Adrenal gland (tissue), 12 donors: ENCODE results near the gene CEP89. TPM values are rescaled to one million over a fixed set of nuclear protein-coding genes. Genes with fewer than 3 reads are reported as not detected.

Source experiments
- DNase-seq, 7 donors: peaks; one replicate each; pipeline ENCODE4 v3.0.0-alpha.2; 2019 to 2020
- H3K27ac ChIP-seq, 5 donors: fragments of 200-600 bp; sonication (generic) in 4 of 5; 1 replicate in 3 of 5; 2 replicates in 2 of 5; pipeline versions ENCODE4 v1.5.1 to v1.8.0; 2016 to 2020; ENCODE audit warnings: mild to moderate bottlenecking in 1 of 5
- H3K27me3 ChIP-seq: fragments of 200-600 bp; 2 replicates; pipeline ENCODE4 v1.8.0; 2021
- H3K36me3 ChIP-seq, 2 donors: fragments of 200-600 bp; replicated peaks in 1 of 2; 1 replicate in 1 of 2; 2 replicates in 1 of 2; pipeline versions ENCODE4 v1.5.1 to v1.8.0; 2018 to 2022
- H3K4me1 ChIP-seq, 2 donors: fragments of 200-600 bp; replicated peaks in 1 of 2; 1 replicate in 1 of 2; 2 replicates in 1 of 2; pipeline versions ENCODE4 v1.5.1 to v1.8.0; 2018 to 2021
- H3K4me3 ChIP-seq, 4 donors: fragments of 200-600 bp; sonication (generic) in 3 of 4; one replicate each; pipeline ENCODE4 v1.5.1; 2016 to 2018
- H3K9me3 ChIP-seq, 3 donors: fragments of 200-600 bp; sonication (generic) in 1 of 3; replicated peaks in 1 of 3; 1 replicate in 2 of 3; 2 replicates in 1 of 3; pipeline versions ENCODE4 v1.5.1 to v1.8.0; 2016 to 2021
- CTCF ChIP-seq, 6 experiments: fragments of 450-650 bp in 4 of 6; fragments of 200-600 bp in 2 of 6; sonication (generic) in 1 of 6; IDR thresholded peaks; 1 replicate in 5 of 6; 2 replicates in 1 of 6; pipeline versions ENCODE4 v1.5.1 to v1.8.0; 2016 to 2021; ENCODE audit warnings: antibody characterized with exemption in 6 of 6, mild to moderate bottlenecking in 2 of 6, moderate library complexity in 1 of 6
- POLR2A ChIP-seq, 2 donors: fragments of 450-650 bp; IDR thresholded peaks; one replicate each; pipeline ENCODE4 v1.6.1; 2017; ENCODE audit warnings: antibody characterized with exemption in 2 of 2, mild to moderate bottlenecking in 2 of 2, moderate library complexity in 1 of 2
- WGBS, 4 donors: extraction: QIAGEN DNeasy Blood & Tissue Kit in 2 of 4; methylation state at CpG; one replicate each; pipeline versions ENCODE4 v1.1.5 to v1.1.7; 2013 to 2017; 5-methylcytosine and 5-hydroxymethylcytosine counted together
- intact Hi-C, 2 donors: fragments of 100-400 bp; cut with DNase I; formaldehyde crosslinking; loops; one replicate each; pipeline versions ENCODE4 v1.14.1 to v1.15.0; 2022 to 2023
- polyA plus RNA-seq, 3 donors: library from polyadenylated mRNA; stranded (reverse); fragments of 200-250 nt in 2 of 3; fragments of 350-450 nt in 1 of 3; fragmentation: Illumina TruSeq in 1 of 3; extraction: RNeasy Lipid Tissue Mini Kit (QIAGEN cat#74804) in 1 of 3; gene quantifications; one replicate each; pipeline ENCODE4 v1.2.3, GENCODE V29; 2013 to 2014
- small RNA-seq, 2 donors: library from RNA; depleted of rRNA; stranded (forward); fragments of <200 nt; gene quantifications; one replicate each; pipeline ENCODE3, GENCODE V24; 2016
- total RNA-seq, 9 donors: library from RNA; depleted of rRNA in 4 of 9; stranded (reverse); fragments of >200 nt in 4 of 9; fragments of 120-200 nt in 1 of 9; fragmentation: NEBNext Ultra II Directional in 1 of 9; extraction: Animal tissue kit (Norgen Biotek cat#: 25700) in 1 of 9; gene quantifications; one replicate each; pipeline versions ENCODE4 v1.1.0 to v1.2.4, GENCODE V29; 2013 to 2023
- donor health status: healthy with polysubstance abuse.
- donor health status: Bipolar disorder and iron deficiency.
- donor health status: DM: yes; HTN: yes; CAD: no.
- donor health status: DM: no; HTN: no; CAD: no.
- donor health status: DM: no; HTN: no; CAD: no.
- donor health status: DM: yes; HTN: yes; CAD: no.

The CEP89 gene
- total and polyA plus RNA-seq, 12 donors, result 9.2 to 20.1 (median 13.9) TPM

DNA sequence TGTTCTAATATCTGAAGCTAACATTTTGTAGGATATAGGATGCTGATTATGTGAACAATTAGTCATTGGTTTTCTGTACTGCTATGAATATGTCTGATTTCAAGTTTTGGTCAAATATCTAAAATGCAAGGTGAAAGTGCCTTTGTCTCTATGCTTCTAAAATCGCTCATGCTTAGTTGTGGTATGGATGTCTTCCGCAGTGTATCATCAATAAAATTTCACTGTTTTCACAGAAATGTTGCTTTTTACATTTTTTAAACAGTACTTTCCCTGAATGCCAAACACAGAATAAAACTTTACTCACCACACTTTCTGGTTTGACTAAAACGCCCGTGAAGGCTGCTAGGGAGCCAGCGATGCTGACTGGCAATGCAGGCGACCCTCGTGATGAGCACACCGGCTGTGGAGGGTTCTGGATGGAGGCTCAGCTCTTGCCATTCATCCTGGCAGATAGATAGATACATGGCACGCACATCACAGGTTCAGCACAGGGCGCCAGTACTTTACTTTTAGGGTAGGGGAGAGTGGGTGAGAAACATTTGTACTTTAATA lies 142.3 kb downstream of the CEP89 start:
- TF ChIP-seq POLR2A (IDR thresholded peaks at IDR 0.05), result no peak
- no peak for TF ChIP-seq CTCF (IDR thresholded peaks at IDR 0.05)
- H3K4me1 ChIP-seq, result no peaks in the 10 kb centered on the region
- intact Hi-C loops, result no loop called here
- WGBS, 4 donors, result 93 to 98% (median 95%) methylated on average over 10 of the region's 10 CpGs
- no peak overlapping the region for H3K4me3 ChIP-seq
- H3K27me3 ChIP-seq, result no peaks in the 10 kb centered on the region
- DNase-seq, result no peak
- no peaks in the 10 kb centered on the region for H3K9me3 ChIP-seq
- H3K27ac ChIP-seq, result no peak overlapping the region
- H3K36me3 ChIP-seq, result no peaks in the 10 kb centered on the region

GRCh38 chr19:32828643-32829344 lies 143.0 kb downstream of the CEP89 start:
- no peak for TF ChIP-seq CTCF (IDR thresholded peaks at IDR 0.05)
- TF ChIP-seq POLR2A (IDR thresholded peaks at IDR 0.05), result no peak
- Histone ChIP-seq H3K4me3 (no peak overlapping the region), H3K27me3 (no peaks in the 10 kb centered on the region), H3K9me3 (no peaks in the 10 kb centered on the region), H3K4me1 (no peaks in the 10 kb centered on the region), H3K36me3 (no peaks in the 10 kb centered on the region), H3K27ac (no peak overlapping the region)
- intact Hi-C loops, result no loop called here
- peak in 1 of 7 donors; percentile 6 for DNase-seq
- WGBS, 4 donors, result 92 to 97% (median 95%) methylated on average over 9 to 15 of the region's 15 CpGs

- DNase-seq, result peak in 1 of 7 donors; percentile 5
- Histone ChIP-seq H3K4me1 (no peaks in the 10 kb centered on the region), H3K27ac (no peak overlapping the region), H3K9me3 (no peaks in the 10 kb centered on the region), H3K36me3 (no peaks in the 10 kb centered on the region), H3K4me3 (no peak overlapping the region), H3K27me3 (no peaks in the 10 kb centered on the region)
- intact Hi-C loops, result no loop called here
- WGBS, 4 donors, result 93 to 98% (median 95%) methylated on average over 3 to 4 of the region's 4 CpGs
- TF ChIP-seq POLR2A (IDR thresholded peaks at IDR 0.05) (no peak), CTCF (IDR thresholded peaks at IDR 0.05) (no peak)
Measured at GRCh38 chr19:32828139-32828538, 143.6 kb downstream of the CEP89 start.

Small RNAs within 50 kb of the gene (small RNA-seq; reads per million reads assigned to genes)
- gene RN7SKP22, result 0 reads per million in 2 donors

Other genes with a start within 250 kb of the CEP89 start
- under 1 TPM in 4 of 9 donors, not detected in 5; 0.21 to 0.50 (median 0.39) TPM for gene SLC7A9, start 102.2 kb downstream of the CEP89 start, total RNA-seq
- under 1 TPM; 0.11 to 0.51 (median 0.48) TPM for gene SLC7A9, start 102.2 kb downstream of the CEP89 start, polyA plus RNA-seq
- 1 to 10 TPM; 1.2 to 4.9 (median 2.8) TPM for gene FAAP24, start 284 bp upstream of the CEP89 start, total RNA-seq
- gene FAAP24, start 284 bp upstream of the CEP89 start, polyA plus RNA-seq, result 1 to 10 TPM in 2 of 3 donors, under 1 TPM in 1; 0.51 to 1.3 (median 1.1) TPM
- 1 to 10 TPM in 5 of 9 donors, under 1 TPM in 3, not detected in 1; 0.52 to 1.3 (median 1.0) TPM for gene RHPN2, start 92.9 kb upstream of the CEP89 start, total RNA-seq
- 1 to 10 TPM in 1 of 3 donors, under 1 TPM in 2; 0.54 to 1.3 (median 0.72) TPM for gene RHPN2, start 92.9 kb upstream of the CEP89 start, polyA plus RNA-seq
- gene GPATCH1, start 109.2 kb upstream of the CEP89 start, total RNA-seq, result 10 to 100 TPM in 1 of 9 donors, 1 to 10 TPM in 8; 4.6 to 11.6 (median 6.8) TPM
- 1 to 10 TPM; 7.0 to 10.0 (median 9.1) TPM for gene GPATCH1, start 109.2 kb upstream of the CEP89 start, polyA plus RNA-seq
- under 1 TPM in 1 of 9 donors, not detected in 8; 0.11 TPM for gene WDR88, start 160.2 kb upstream of the CEP89 start, total RNA-seq
- under 1 TPM in 1 of 3 donors, not detected in 2; 0.03 TPM for gene WDR88, start 160.2 kb upstream of the CEP89 start, polyA plus RNA-seq
- gene LRP3, start 222.4 kb upstream of the CEP89 start, total RNA-seq, result 10 to 100 TPM; 10.1 to 92.8 (median 62.4) TPM
- gene LRP3, start 222.4 kb upstream of the CEP89 start, polyA plus RNA-seq, result 10 to 100 TPM in 2 of 3 donors, 1 to 10 TPM in 1; 1.4 to 43.7 (median 23.7) TPM